HepG2 (cell line): ENCODE data around the gene ANKRD31. TPM values are rescaled to one million over a fixed set of nuclear protein-coding genes. Genes with fewer than 3 reads are reported as not detected.

ENCODE experiments used
- ATAC-seq: fragments of 200-7000 bp; cut with Tn5 transposase; 3 replicates; pipeline ENCODE4 v1.9.1; 2020; ENCODE audit warnings: mild to moderate bottlenecking, moderate library complexity
- BruUV-seq: library from RNA; stranded (reverse); fragments of 400-500 nt; replicated peaks from 2 replicates; lab custom pipeline; 2021; lab: Mats Ljungman, UMichigan
- CTCF ChIA-PET: fragments of 300-600 bp; formaldehyde crosslinking; extraction: SDS; loops from one replicate; lab custom pipeline; 2021; ENCODE audit warnings: low total read pairs, inconsistent platforms, low intra/inter-chr PET ratio; lab: Yijun Ruan, JAX
- POLR2A ChIA-PET: fragments of 350-600 bp; sonication (Branson Sonifier 250); formaldehyde crosslinking; loops from one replicate; lab custom pipeline; 2020; ENCODE audit warnings: antibody characterized with exemption, inconsistent platforms; lab: Yijun Ruan, JAX
- DNase-seq: peaks from one replicate; pipeline ENCODE4 v3.0.0-alpha.2; 2015; ENCODE audit warnings: low spot score
- FAIRE-seq: peaks from 3 replicates; lab custom pipeline; 2011; peaks lifted over from hg19 to GRCh38; lab: Jason Lieb, UNC
- H2AFZ ChIP-seq: one replicate; pipeline ENCODE4 v1.6.1; 2011; ENCODE audit warnings: low read length, inconsistent platforms
- H3K27ac ChIP-seq: fragments of 300-600 bp; 3 replicates; pipeline ENCODE4 v1.8.0; 2011; ENCODE audit warnings: mixed run types, mild to moderate bottlenecking, mixed read lengths, low read length, inconsistent platforms; ENCODE audit not compliant: insufficient read depth; ENCODE audit errors: extremely low read length
- H3K27me3 ChIP-seq, 2 experiments: fragments of 200-600 bp in 1 of 2; 2 replicates in 1 of 2; 3 replicates in 1 of 2; pipeline versions ENCODE4 v1.6.0 to v1.8.0; 2011; ENCODE audit warnings: low read length in 2 of 2, mild to moderate bottlenecking in 2 of 2, moderate library complexity in 2 of 2, inconsistent platforms in 1 of 2; ENCODE audit not compliant: insufficient read depth in 2 of 2, control insufficient read depth in 1 of 2
- H3K36me3 ChIP-seq, 2 experiments: fragments of 200-600 bp in 1 of 2; replicated peaks in 1 of 2; 2 replicates in 1 of 2; 3 replicates in 1 of 2; pipeline versions ENCODE4 v1.5.1 to v1.8.0; 2011; ENCODE audit warnings: low read length in 2 of 2, inconsistent platforms in 1 of 2; ENCODE audit not compliant: insufficient read depth in 2 of 2, control insufficient read depth in 1 of 2
- H3K4me1 ChIP-seq: 2 replicates; pipeline ENCODE4 v1.5.1; 2012; ENCODE audit warnings: low read length, inconsistent platforms; ENCODE audit not compliant: insufficient read depth
- H3K4me2 ChIP-seq: 2 replicates; pipeline ENCODE4 v1.6.0; 2011; ENCODE audit warnings: low read depth, low read length, inconsistent platforms
- H3K4me3 ChIP-seq, 3 experiments: fragments of 200-600 bp in 1 of 3; sonication (generic), shearing (Covaris generic) in 1 of 3; replicated peaks in 1 of 3; 2 replicates each; pipeline ENCODE4 v1.5.1; 2011 to 2016; ENCODE audit warnings: low read length in 3 of 3, inconsistent platforms in 2 of 3, low read depth in 2 of 3, mild to moderate bottlenecking in 2 of 3, control low read depth in 1 of 3, mixed read lengths in 1 of 3; ENCODE audit not compliant: insufficient read depth in 1 of 3
- H3K79me2 ChIP-seq: one replicate; pipeline ENCODE4 v1.6.1; 2011; ENCODE audit warnings: low read length, inconsistent platforms; ENCODE audit not compliant: insufficient read depth
- H3K9ac ChIP-seq: 2 replicates; pipeline ENCODE4 v1.6.0; 2011; ENCODE audit warnings: mild to moderate bottlenecking, low read depth, low read length, inconsistent platforms; ENCODE audit not compliant: insufficient read depth
- H3K9me3 ChIP-seq: 2 replicates; pipeline ENCODE4 v1.5.1; 2012; ENCODE audit warnings: mild to moderate bottlenecking, low read length
- H4K20me1 ChIP-seq: 2 replicates; pipeline ENCODE4 v1.6.0; 2011; ENCODE audit warnings: inconsistent platforms, mild to moderate bottlenecking, low read length, moderate library complexity; ENCODE audit not compliant: insufficient read depth
- AKAP8 ChIP-seq: sonication (generic); formaldehyde crosslinking; IDR thresholded peaks from 2 replicates; pipeline ENCODE4 v1.5.1; 2020; ENCODE audit warnings: mild to moderate bottlenecking, missing genetic modification reagents
- HDAC6 ChIP-seq: fragments of 200-600 bp; sonication (generic); IDR thresholded peaks from 2 replicates; pipeline ENCODE4 v1.7.0; 2017; ENCODE audit warnings: mild to moderate bottlenecking, antibody characterized with exemption, low read length, low read depth
- IKZF4 ChIP-seq: sonication (generic); formaldehyde crosslinking; IDR thresholded peaks from 2 replicates; pipeline ENCODE4 v1.5.1; 2020; ENCODE audit warnings: borderline replicate concordance, mild to moderate bottlenecking, low read depth, missing genetic modification reagents; ENCODE audit errors: not compliant biosample characterization
- MTA1 ChIP-seq: sonication (generic); formaldehyde crosslinking; IDR thresholded peaks from 2 replicates; pipeline ENCODE4 v1.4.0; 2020; ENCODE audit warnings: missing genetic modification reagents, mild to moderate bottlenecking, borderline replicate concordance
- NFE2 ChIP-seq: sonication (generic); formaldehyde crosslinking; IDR thresholded peaks from 2 replicates; pipeline ENCODE4 v1.4.0; 2020; ENCODE audit warnings: missing genetic modification reagents
- NFKB2 ChIP-seq: sonication (generic); formaldehyde crosslinking; IDR thresholded peaks from 2 replicates; pipeline ENCODE4 v1.4.0; 2020; ENCODE audit warnings: missing genetic modification reagents, borderline replicate concordance
- NFRKB ChIP-seq: fragments of 450-650 bp; IDR thresholded peaks from 2 replicates; pipeline ENCODE4 v1.6.1; 2017
- NFYB ChIP-seq: sonication (generic); formaldehyde crosslinking; IDR thresholded peaks from 2 replicates; pipeline ENCODE4 v1.4.0; 2020; ENCODE audit warnings: missing genetic modification reagents
- ZNF484 ChIP-seq: sonication (generic); formaldehyde crosslinking; IDR thresholded peaks from 2 replicates; pipeline ENCODE4 v1.5.1; 2020; ENCODE audit warnings: mild to moderate bottlenecking, low read depth, missing genetic modification reagents, borderline replicate concordance
- ZNF543 ChIP-seq: sonication (generic); formaldehyde crosslinking; IDR thresholded peaks from 2 replicates; pipeline ENCODE4 v1.4.0; 2020; ENCODE audit warnings: mild to moderate bottlenecking, missing genetic modification reagents
- ZNF607 ChIP-seq: sonication (generic); formaldehyde crosslinking; IDR thresholded peaks from 2 replicates; pipeline ENCODE4 v1.5.1; 2020; ENCODE audit warnings: missing genetic modification reagents, mild to moderate bottlenecking, borderline replicate concordance
- WGBS: methylation state at CpG from one replicate; pipeline ENCODE4 v1.1.6; 2017; ENCODE audit warnings: low lambda C conversion rate; 5-methylcytosine and 5-hydroxymethylcytosine counted together
- in situ Hi-C: cut with HindIII; loops from 2 replicates; pipeline ENCODE4 v1.10.0; 2017; ENCODE audit warnings: low pct_unique_long_range_greater_than_20kb; ENCODE audit not compliant: extremely low pct_ligation_motif_present
- intact Hi-C: fragments of 100-400 bp; cut with micrococcal nuclease; formaldehyde crosslinking; loops from one replicate; pipeline ENCODE4 v1.10.0; 2022; ENCODE audit not compliant: unreplicated experiment
- polyA plus RNA-seq, 8 experiments: library from polyadenylated mRNA; depleted of rRNA in 3 of 8; stranded (reverse) in 7 of 8; unstranded in 1 of 8; fragments of >200 nt; fragmentation: Illumina TruSeq in 4 of 8; extraction: Trizol in 4 of 8; gene quantifications; 2 replicates each; pipeline versions ENCODE4 v1.2.1 to v1.2.3, GENCODE V29; 2011 to 2016; ENCODE audit warnings: low read depth in 4 of 8, missing spikeins in 1 of 8, mixed read lengths in 1 of 8; ENCODE audit not compliant: insufficient read depth in 1 of 8
- total RNA-seq, 5 experiments: library from RNA; depleted of rRNA; stranded (reverse); fragments of >200 nt; fragmentation: Illumina TruSeq; extraction: Trizol; gene quantifications; 2 replicates each; pipeline ENCODE4 v1.2.3, GENCODE V29; 2016; ENCODE audit warnings: low read depth in 1 of 5
- TF ChIP-seq, protein P1 (sequence below): sonication (generic); formaldehyde crosslinking; conservative IDR thresholded peaks from 2 replicates; pipeline ENCODE4 v1.8.0; 2022; ENCODE audit warnings: low read depth, missing genetic modification reagents
- TF ChIP-seq, protein P2 (sequence below): sonication (generic); formaldehyde crosslinking; IDR thresholded peaks from 2 replicates; pipeline ENCODE4 v1.5.0; 2020; ENCODE audit warnings: missing genetic modification reagents

The ANKRD31 gene
- total and polyA plus RNA-seq, 2 of the 13 experiments (the other 11 are each of a cell fraction or from before 2014, with no cell fraction given), result 0.01 to 0.09 TPM

DNA sequence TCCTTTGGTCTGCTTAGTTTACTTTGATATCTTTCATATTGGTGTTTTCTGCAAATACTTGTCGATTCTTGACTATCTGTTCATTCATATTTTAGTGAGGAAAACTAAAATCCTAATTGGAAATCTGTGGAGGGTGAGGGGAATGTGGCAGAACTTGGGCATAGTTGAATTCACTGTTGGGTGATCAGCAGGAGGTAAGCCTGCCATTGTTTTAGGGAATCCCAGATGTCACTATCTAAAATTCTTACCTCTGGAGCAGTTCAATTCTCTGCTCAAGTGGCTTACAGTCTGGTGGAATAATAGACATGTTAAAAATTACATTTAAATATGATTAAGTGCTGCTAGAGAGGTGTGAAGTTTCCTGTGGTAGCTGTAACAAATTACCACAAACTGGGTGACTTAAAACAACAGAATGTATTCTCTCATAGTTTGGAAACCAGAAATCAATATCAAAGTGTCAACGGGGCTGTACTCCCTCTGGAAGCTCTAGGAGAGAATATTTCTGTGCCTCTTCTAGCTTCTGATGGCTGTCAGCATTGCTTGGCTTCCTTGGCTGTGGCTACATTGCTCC, 94.0 kb downstream of the ANKRD31 start:
- no peak overlapping the region for H3K27ac ChIP-seq
- TF ChIP-seq ZNF607 (CRISPR knock-in tag) (no peak), MTA1 (CRISPR knock-in tag) (no peak), ZNF543 (no peak), HDAC6 (no peak), NFRKB (no peak), NFE2 (CRISPR knock-in tag) (no peak), IKZF4 (CRISPR knock-in tag) (no peak), ZNF484 (no peak), NFKB2 (CRISPR knock-in tag) (no peak), NFYB (CRISPR knock-in tag) (no peak), AKAP8 (no peak)
- TF ChIP-seq, protein P1, sequence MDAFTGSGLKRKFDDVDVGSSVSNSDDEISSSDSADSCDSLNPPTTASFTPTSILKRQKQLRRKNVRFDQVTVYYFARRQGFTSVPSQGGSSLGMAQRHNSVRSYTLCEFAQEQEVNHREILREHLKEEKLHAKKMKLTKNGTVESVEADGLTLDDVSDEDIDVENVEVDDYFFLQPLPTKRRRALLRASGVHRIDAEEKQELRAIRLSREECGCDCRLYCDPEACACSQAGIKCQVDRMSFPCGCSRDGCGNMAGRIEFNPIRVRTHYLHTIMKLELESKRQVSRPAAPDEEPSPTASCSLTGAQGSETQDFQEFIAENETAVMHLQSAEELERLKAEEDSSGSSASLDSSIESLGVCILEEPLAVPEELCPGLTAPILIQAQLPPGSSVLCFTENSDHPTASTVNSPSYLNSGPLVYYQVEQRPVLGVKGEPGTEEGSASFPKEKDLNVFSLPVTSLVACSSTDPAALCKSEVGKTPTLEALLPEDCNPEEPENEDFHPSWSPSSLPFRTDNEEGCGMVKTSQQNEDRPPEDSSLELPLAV (CRISPR knock-in tag), result no peak
- TF ChIP-seq, protein P2, sequence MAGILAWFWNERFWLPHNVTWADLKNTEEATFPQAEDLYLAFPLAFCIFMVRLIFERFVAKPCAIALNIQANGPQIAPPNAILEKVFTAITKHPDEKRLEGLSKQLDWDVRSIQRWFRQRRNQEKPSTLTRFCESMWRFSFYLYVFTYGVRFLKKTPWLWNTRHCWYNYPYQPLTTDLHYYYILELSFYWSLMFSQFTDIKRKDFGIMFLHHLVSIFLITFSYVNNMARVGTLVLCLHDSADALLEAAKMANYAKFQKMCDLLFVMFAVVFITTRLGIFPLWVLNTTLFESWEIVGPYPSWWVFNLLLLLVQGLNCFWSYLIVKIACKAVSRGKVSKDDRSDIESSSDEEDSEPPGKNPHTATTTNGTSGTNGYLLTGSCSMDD (CRISPR knock-in tag), result no peak
- TF ChIP-seq, all 625 proteins: peak for 0
- Histone ChIP-seq H3K36me3 (no peaks in the 10 kb centered on the region), H4K20me1 (no peaks in the 10 kb centered on the region), H3K4me2 (no peak overlapping the region), H3K4me1 (no peaks in the 10 kb centered on the region), H3K79me2 (no peaks in the 10 kb centered on the region), H3K9me3 (no peaks in the 10 kb centered on the region), H2AFZ (no peak overlapping the region), H3K9ac (no peak overlapping the region), H3K27me3 (no peaks in the 10 kb centered on the region; a peak in 1 of 5 replicates), H3K4me3 (no peak overlapping the region)
- intact Hi-C loops, result no loop called here
- in situ Hi-C loops, result no loop called here
- FAIRE-seq (no peak), DNase-seq (no peak), ATAC-seq (no peak)
- BruUV-seq, result no TSS peak
- CTCF ChIA-PET, result no interaction called here
- WGBS, result 0% methylated on average over 2 of the region's 2 CpGs
- POLR2A ChIA-PET, result no interaction called here
